HL-60 (cell line): Measurements from ENCODE around the gene SLC5A2.
A peak's percentile ranks its signal among the peaks of the same experiment; 100 is the strongest.

Experiments used
- CTCF ChIP-seq: IDR thresholded peaks from one replicate; pipeline ENCODE4 v1.5.1; 2011; ENCODE audit warnings: low read length, control low read depth, inconsistent platforms; ENCODE audit not compliant: insufficient read depth
- GABPA ChIP-seq: IDR thresholded peaks from 2 replicates; pipeline ENCODE4 v1.6.1; 2012; ENCODE audit warnings: low read depth
- POLR2AphosphoS5 ChIP-seq: IDR thresholded peaks from 2 replicates; pipeline ENCODE4 v1.6.1; 2012; ENCODE audit warnings: low read depth
- REST ChIP-seq: IDR thresholded peaks from 2 replicates; pipeline ENCODE4 v1.6.1; 2012; ENCODE audit warnings: low read depth; ENCODE audit not compliant: insufficient replicate concordance

- TF ChIP-seq GABPA (no peak), CTCF (peak; percentile 51), REST (no peak), POLR2AphosphoS5 (no peak)
Observed at GRCh38 chr16:31460582-31461002, 22.3 kb upstream of the SLC5A2 start.
